ENCODE data around the gene PIGM.

PIGM gene

DNA sequence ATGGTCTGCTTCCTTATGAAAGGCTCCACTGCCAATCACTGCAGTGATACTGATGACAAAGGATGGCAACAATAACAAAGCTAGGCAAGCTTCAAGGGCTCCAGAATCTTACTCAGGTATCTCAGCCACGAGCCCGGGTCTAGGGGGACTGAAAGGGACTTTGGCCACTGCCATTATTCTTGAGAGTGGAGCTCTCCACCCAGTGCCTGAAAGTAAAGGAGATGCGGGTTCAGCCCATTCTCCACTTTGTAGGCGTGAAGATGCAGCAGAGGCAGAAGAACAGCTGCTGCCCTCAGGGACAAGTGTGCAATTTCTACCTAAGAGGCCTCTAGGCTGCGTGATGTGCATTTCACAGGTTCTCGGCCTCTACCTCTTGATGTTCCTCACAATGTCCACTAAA is 46.3 kb downstream of the PIGM start:
- DNase-seq, result no peak

DNA sequence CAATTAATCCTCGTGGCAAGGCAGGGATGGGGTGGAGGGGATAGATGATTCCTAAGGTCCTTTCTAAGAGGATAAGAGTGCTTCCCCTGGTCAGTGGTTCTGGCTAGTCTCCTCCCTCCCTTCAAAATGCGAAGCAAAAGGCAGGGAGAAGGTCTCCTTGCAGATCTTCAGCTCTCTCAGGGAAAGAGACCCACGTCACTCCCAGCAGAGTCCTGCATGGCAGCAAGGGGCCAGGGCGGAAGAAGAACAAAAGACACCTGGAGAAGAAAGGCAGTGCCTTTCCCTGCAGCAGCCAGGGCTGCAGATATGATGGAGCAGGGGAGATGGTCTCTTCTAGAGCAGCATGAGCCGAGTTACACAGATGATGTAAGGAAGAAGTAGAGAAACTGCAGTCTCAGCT is 48.1 kb downstream of the PIGM start:
- DNase-seq, result no peak

DNA sequence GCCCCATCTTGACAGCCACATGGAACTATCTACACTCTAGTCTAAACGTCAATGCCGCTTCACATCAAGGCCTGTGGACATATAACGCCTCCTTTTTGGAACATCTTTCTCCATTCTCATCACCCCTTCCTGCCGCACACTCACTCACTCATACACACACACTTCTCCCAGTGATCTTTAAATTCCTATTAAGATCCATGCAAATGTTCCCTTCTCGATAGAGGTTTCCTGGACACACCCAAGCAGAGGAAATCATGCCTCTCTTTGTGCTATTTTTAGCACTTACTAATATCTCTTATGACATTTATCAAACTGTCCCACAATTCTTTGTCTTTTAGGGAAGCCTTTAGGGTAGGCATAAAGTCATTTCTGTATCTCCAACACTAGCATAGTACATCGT is 49.5 kb downstream of the PIGM start:
- DNase-seq, result no peak

DNA sequence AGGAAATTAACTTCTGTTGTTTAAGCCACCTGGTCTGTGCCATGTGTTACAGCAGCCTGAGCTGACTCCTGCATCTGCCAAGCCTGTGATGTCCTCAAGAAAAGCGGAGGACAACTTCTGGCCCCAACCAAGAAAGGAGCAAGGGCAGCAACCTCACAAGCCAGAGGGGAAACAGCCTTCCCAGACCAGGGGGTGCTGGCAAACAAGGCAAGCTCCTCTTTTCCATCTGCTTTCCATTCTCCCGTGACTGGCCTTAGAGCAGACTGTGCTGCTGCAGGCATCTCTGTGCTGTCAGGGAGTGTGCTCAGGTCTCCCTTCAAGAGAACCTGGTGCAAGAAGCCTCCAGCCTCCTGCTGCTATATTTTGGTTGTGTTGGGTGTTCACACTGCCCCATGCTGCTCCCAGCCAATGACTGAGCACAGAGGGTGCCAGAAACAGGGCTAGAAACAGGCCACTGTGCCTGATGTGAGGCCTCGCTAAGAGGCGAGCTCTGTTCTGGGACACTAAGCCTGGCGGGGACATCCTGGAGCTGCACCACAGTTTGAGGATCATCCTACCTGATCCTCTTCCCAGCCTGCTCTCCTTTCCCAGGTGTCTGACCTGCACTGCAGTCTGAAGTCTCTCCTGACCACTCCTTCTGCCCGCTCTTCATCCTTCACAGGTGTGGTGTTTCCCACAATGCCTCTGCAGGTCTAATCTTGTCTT is 50.3 kb downstream of the PIGM start:
- no peak for DNase-seq

DNA sequence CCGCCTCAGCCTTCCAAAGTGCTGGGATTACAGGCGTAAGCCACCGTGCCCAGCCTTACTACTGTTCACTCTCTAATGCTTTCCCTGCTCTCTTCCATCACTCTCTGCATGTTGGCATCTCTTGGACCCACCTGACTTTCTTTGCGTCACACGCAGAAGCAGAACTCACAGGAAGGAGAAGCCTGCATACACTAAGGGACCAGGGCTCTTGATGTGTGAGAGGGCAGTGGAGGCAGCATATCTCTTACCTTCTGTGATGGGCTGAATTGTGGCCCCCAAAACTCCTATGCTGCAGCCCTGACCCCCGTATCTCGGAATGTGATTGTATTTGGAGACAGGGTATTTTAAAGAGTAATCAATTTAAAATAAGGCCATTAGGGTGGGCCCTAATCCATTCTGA is 51.0 kb downstream of the PIGM start:
- DNase-seq, result no peak

DNA sequence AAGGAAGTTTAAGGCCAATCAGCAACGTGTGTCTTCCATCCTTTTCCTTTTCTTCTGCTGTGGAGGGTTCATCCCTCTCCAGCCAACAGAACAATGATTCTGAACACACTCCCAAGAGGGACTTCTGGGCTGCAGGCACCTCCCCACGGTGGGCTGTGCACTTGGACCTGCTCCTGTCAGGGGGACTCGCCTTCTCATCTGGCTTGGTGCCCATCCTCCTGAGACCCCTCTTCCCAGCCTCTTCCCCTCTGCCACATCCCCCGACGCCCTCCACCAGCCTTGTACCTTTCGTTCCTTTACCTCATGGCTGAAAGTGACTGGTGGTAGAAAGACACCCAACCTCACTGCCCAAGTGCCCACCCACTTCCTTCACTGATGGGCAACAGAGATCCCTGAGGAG is 51.7 kb downstream of the PIGM start:
- DNase-seq, result no peak

DNA sequence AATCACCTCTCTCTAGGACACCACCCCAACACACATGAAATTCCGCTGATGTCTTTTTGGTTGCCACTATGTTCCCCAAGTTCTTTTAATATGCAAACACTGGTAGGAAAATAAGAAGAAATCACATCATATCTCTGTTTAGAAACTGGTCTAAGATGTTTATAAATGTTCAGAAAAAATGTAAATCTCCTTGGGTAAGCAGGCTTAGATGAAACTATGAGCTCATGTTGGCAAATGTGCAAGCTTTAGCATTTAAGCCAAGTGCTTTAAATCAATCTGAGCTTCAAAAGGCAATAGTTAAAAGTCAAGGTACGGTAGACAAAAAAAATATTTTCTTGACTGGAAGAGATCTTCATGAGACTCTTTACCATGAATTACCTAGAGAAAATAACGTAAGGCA is 52.5 kb downstream of the PIGM start:
- no peak for DNase-seq

DNA sequence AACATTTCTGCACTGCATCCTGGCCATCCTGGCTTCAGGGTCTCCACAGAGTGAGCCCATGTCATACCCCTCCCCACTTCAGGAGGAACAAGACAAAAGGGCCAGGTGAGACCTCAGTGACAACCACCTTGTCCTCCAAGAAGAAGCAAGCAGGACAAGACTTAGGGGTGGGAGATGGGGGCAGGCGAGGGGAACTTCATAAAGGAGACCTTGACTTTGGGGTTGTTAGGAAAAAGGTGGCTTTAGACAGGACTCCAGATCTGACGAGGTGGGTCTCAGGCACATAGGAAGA is 53.7 kb downstream of the PIGM start:
- no peak for DNase-seq

DNA sequence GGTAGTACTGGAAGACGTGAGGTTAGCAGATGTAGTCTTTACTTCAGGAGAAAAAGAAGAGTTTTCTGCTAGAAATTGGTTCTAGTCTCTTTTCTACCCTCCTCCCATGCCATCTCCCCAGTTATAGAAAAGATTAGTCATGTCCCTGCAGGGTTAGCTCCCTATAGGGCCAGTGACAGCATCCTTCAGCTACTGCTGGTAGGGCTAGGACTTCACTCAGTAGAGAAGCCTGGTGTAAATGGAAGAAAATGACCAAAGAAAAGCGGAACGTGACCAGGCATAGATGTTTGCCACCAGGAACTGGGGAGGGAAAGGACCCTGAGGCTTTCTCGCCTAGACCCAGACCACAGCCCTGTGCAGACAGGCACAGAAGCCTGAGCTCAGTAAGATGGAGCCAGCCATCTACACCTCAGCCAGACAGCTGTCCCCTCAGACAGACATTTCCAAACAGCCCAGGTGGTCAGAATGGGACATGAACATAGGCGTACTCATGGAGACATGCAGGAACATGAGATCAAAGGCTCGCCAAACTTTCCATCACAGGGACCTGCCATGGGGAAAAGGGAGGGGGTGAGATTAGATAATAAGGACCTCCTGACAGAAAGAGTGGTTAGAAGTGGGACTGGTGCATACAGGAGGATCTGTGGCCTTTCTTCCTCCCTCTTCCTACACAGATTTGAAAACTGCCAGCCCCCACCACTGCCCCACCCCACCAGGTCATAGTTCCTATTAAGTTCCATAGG is 54.3 kb downstream of the PIGM start:
- DNase-seq, result no peak
